GM12801 (cell line): ENCODE results near the gene CCDC13.

Experiments
- CTCF ChIP-seq: IDR thresholded peaks from one replicate; pipeline ENCODE4 v1.5.1; 2011; ENCODE audit warnings: control low read depth; ENCODE audit not compliant: insufficient read length; ENCODE audit errors: extremely low read depth

CCDC13 gene

GRCh38 chr3:42772670-42773408 is at the start of gene CCDC13:
CCDC13 (minus strand) TSS chr3:42773253; CDS start chr3:42758345, 14,908 bp downstream.
- TF ChIP-seq CTCF, result no peak

GRCh38 chr3:42822828-42823227 is 49.8 kb upstream of the CCDC13 start:
- TF ChIP-seq CTCF, result no peak

GRCh38 chr3:42820746-42821051 is 47.6 kb upstream of the CCDC13 start:
- no peak for TF ChIP-seq CTCF

- no peak for TF ChIP-seq CTCF
Observed at GRCh38 chr3:42819351-42819965, 46.4 kb upstream of the CCDC13 start.

- TF ChIP-seq CTCF, result no peak
Observed at GRCh38 chr3:42815826-42816225, 42.8 kb upstream of the CCDC13 start.

- no peak for TF ChIP-seq CTCF
Observed at GRCh38 chr3:42814914-42815507, 42.0 kb upstream of the CCDC13 start.

- no peak for TF ChIP-seq CTCF
Observed at GRCh38 chr3:42814246-42814645, 41.2 kb upstream of the CCDC13 start.
